H9 (cell line): ENCODE results near the gene IDUA. TPM values are rescaled to one million over a fixed set of nuclear protein-coding genes. Genes with fewer than 3 reads are reported as not detected.

Experiments
- DNase-seq: peaks from one replicate; pipeline ENCODE4 v3.0.0-alpha.2; 2017
- H2AFZ ChIP-seq: one replicate; pipeline ENCODE4 v1.6.1; 2013; ENCODE audit warnings: mild to moderate bottlenecking, low read length, control low read depth, moderate library complexity
- H2AK5ac ChIP-seq: 2 replicates; pipeline ENCODE4 v1.6.1; 2013; ENCODE audit warnings: low read length, control low read depth, mixed read lengths; ENCODE audit not compliant: insufficient read length
- H2BK120ac ChIP-seq: one replicate; pipeline ENCODE4 v1.6.1; 2013; ENCODE audit warnings: low read depth, mild to moderate bottlenecking, low read length, control low read depth, inconsistent platforms; ENCODE audit not compliant: poor library complexity, severe bottlenecking
- H2BK12ac ChIP-seq: 2 replicates; pipeline ENCODE4 v1.6.1; 2013; ENCODE audit warnings: low read length, control low read depth, mixed read lengths, low read depth; ENCODE audit not compliant: insufficient read length
- H2BK15ac ChIP-seq: 2 replicates; pipeline ENCODE4 v1.6.1; 2013; ENCODE audit warnings: low read depth, low read length, control low read depth
- H2BK20ac ChIP-seq: one replicate; pipeline ENCODE4 v1.6.1; 2013; ENCODE audit warnings: low read depth, mild to moderate bottlenecking, low read length, control low read depth, inconsistent platforms; ENCODE audit not compliant: poor library complexity, severe bottlenecking
- H2BK5ac ChIP-seq: 2 replicates; pipeline ENCODE4 v1.6.1; 2013; ENCODE audit warnings: low read length, control low read depth, mixed read lengths; ENCODE audit not compliant: insufficient read length
- H3K14ac ChIP-seq: 2 replicates; pipeline ENCODE4 v1.6.1; 2013; ENCODE audit warnings: low read length, control low read depth; ENCODE audit not compliant: insufficient read depth
- H3K18ac ChIP-seq: 2 replicates; pipeline ENCODE4 v1.6.1; 2013; ENCODE audit warnings: low read depth, mild to moderate bottlenecking, mixed read lengths, low read length, control low read depth; ENCODE audit not compliant: insufficient read length
- H3K23ac ChIP-seq: 2 replicates; pipeline ENCODE4 v1.6.1; 2013; ENCODE audit warnings: low read length, control low read depth, mixed read lengths, low read depth; ENCODE audit not compliant: insufficient read length
- H3K23me2 ChIP-seq: 2 replicates; pipeline ENCODE4 v1.6.1; 2013; ENCODE audit warnings: low read depth, mild to moderate bottlenecking, mixed read lengths, low read length, control low read depth; ENCODE audit not compliant: insufficient read length, poor library complexity, severe bottlenecking
- H3K27ac ChIP-seq: 2 replicates; pipeline ENCODE4 v1.5.1; 2013; ENCODE audit warnings: low read length, control low read depth, mixed read lengths, low read depth; ENCODE audit not compliant: insufficient read length
- H3K27me3 ChIP-seq: 2 replicates; pipeline ENCODE4 v1.6.1; 2013; ENCODE audit warnings: low read length, control low read depth, inconsistent platforms; ENCODE audit not compliant: insufficient read depth
- H3K4ac ChIP-seq: 2 replicates; pipeline ENCODE4 v1.6.1; 2013; ENCODE audit warnings: low read depth, mild to moderate bottlenecking, control low read depth, inconsistent platforms, low read length, moderate library complexity
- H3K4me1 ChIP-seq: 2 replicates; pipeline ENCODE4 v1.6.1; 2013; ENCODE audit warnings: low read length, control low read depth, inconsistent platforms; ENCODE audit not compliant: insufficient read depth
- H3K4me2 ChIP-seq: 2 replicates; pipeline ENCODE4 v1.6.1; 2013; ENCODE audit warnings: low read length, control low read depth, mixed read lengths; ENCODE audit not compliant: insufficient read length, insufficient read depth
- H3K56ac ChIP-seq: 2 replicates; pipeline ENCODE4 v1.6.1; 2013; ENCODE audit warnings: low read depth, mild to moderate bottlenecking, mixed read lengths, low read length, control low read depth; ENCODE audit not compliant: insufficient read length
- H3K79me1 ChIP-seq: 2 replicates; pipeline ENCODE4 v1.6.1; 2013; ENCODE audit warnings: low read depth, mild to moderate bottlenecking, moderate library complexity, low read length, control low read depth, inconsistent platforms; ENCODE audit not compliant: insufficient read depth, poor library complexity, severe bottlenecking
- H3K79me2 ChIP-seq: 2 replicates; pipeline ENCODE4 v1.6.1; 2013; ENCODE audit warnings: low read length, control low read depth, inconsistent platforms; ENCODE audit not compliant: insufficient read depth
- H3K9ac ChIP-seq: 2 replicates; pipeline ENCODE4 v1.6.1; 2013; ENCODE audit warnings: low read length, control low read depth, mixed read lengths; ENCODE audit not compliant: insufficient read length; ENCODE audit errors: extremely low read depth
- H3K9me3 ChIP-seq: one replicate; pipeline ENCODE4 v1.6.1; 2013; ENCODE audit warnings: low read depth, low read length, inconsistent platforms; ENCODE audit not compliant: control insufficient read depth
- H3T11ph ChIP-seq: one replicate; pipeline ENCODE4 v1.6.1; 2013; ENCODE audit warnings: mild to moderate bottlenecking, low read length, control low read depth, inconsistent platforms
- H4K20me1 ChIP-seq: one replicate; pipeline ENCODE4 v1.6.1; 2013; ENCODE audit not compliant: control insufficient read depth, insufficient read length, insufficient read depth
- H4K5ac ChIP-seq: 2 replicates; pipeline ENCODE4 v1.6.1; 2013; ENCODE audit warnings: low read depth, mild to moderate bottlenecking, mixed read lengths, low read length, control low read depth; ENCODE audit not compliant: insufficient read length
- H4K8ac ChIP-seq: replicated peaks from 2 replicates; pipeline ENCODE4 v1.6.1; 2013; ENCODE audit warnings: low read length, control low read depth, mixed read lengths, low read depth; ENCODE audit not compliant: insufficient read length
- H4K91ac ChIP-seq: 2 replicates; pipeline ENCODE4 v1.6.1; 2013; ENCODE audit warnings: low read depth, mild to moderate bottlenecking, moderate library complexity, mixed read lengths, low read length, control low read depth; ENCODE audit not compliant: insufficient read length
- H3K27ac Mint-ChIP-seq, 3 experiments: 2 replicates in 2 of 3; 3 replicates in 1 of 3; pipeline ENCODE4 v1.8.0; 2020 to 2021; ENCODE audit warnings: mixed read lengths in 3 of 3, mild to moderate bottlenecking in 1 of 3, moderate library complexity in 1 of 3
- H3K27me3 Mint-ChIP-seq: 2 replicates; pipeline ENCODE4 v1.8.0; 2021; ENCODE audit warnings: low read depth, mild to moderate bottlenecking, moderate library complexity, mixed read lengths
- H3K36me3 Mint-ChIP-seq, 3 experiments: 2 replicates in 2 of 3; 3 replicates in 1 of 3; pipeline ENCODE4 v1.8.0; 2020 to 2021; ENCODE audit warnings: low read depth in 3 of 3, mixed read lengths in 3 of 3; ENCODE audit not compliant: insufficient read depth in 1 of 3
- H3K4me1 Mint-ChIP-seq, 2 experiments: 2 replicates each; pipeline ENCODE4 v1.8.0; 2020; ENCODE audit warnings: mixed read lengths in 2 of 2
- H3K4me3 Mint-ChIP-seq, 2 experiments: 2 replicates in 1 of 2; 3 replicates in 1 of 2; pipeline ENCODE4 v1.8.0; 2020 to 2021; ENCODE audit warnings: mild to moderate bottlenecking in 2 of 2, mixed read lengths in 2 of 2, moderate library complexity in 1 of 2
- H3K9me3 Mint-ChIP-seq, 2 experiments: 2 replicates in 1 of 2; 3 replicates in 1 of 2; pipeline ENCODE4 v1.8.0; 2020; ENCODE audit warnings: mild to moderate bottlenecking in 2 of 2, mixed read lengths in 2 of 2, moderate library complexity in 1 of 2
- CTCF ChIP-seq: fragments of 200-600 bp; sonication (generic); conservative IDR thresholded peaks from 3 replicates; pipeline ENCODE4 v1.8.0; 2021; ENCODE audit warnings: antibody characterized with exemption, mild to moderate bottlenecking
- WGBS: extraction: QIAGEN DNeasy Blood & Tissue Kit; methylation state at CpG from one replicate; pipeline ENCODE4 v1.1.7; 2013; ENCODE audit warnings: missing lambda C conversion rate, low lambda C conversion rate, mixed read lengths; ENCODE audit not compliant: insufficient read length; ENCODE audit errors: extremely low coverage; 5-methylcytosine and 5-hydroxymethylcytosine counted together
- total RNA-seq: library from RNA; stranded (reverse); gene quantifications from 2 replicates; pipeline ENCODE4 v1.2.1, GENCODE V29; 2021

Gene IDUA
- total RNA-seq, 1 experiment from 2014 or later = 14.5 TPM

- Histone ChIP-seq H3K14ac (no peak overlapping the region), H4K8ac (no peak overlapping the region), H3T11ph (no peak overlapping the region), H3K4me2 (no peak overlapping the region), H3K56ac (no peak overlapping the region), H3K4ac (no peak overlapping the region), H3K79me1 (no peaks in the 10 kb centered on the region), H4K91ac (no peak overlapping the region), H2AFZ (no peak overlapping the region), H2BK15ac (no peak overlapping the region), H4K20me1 (no peaks in the 10 kb centered on the region), H3K79me2 (no peaks in the 10 kb centered on the region), H2BK12ac (no peak overlapping the region), H2BK20ac (no peak overlapping the region), H2BK5ac (no peak overlapping the region), H3K9ac (no peak overlapping the region), H4K5ac (no peak overlapping the region), H3K18ac (no peak overlapping the region), H3K27me3 (no peaks in the 10 kb centered on the region), H3K27ac (no peak overlapping the region), H3K23ac (no peak overlapping the region), H3K9me3 (no peaks in the 10 kb centered on the region), H2BK120ac (no peak overlapping the region), H3K4me1 (no peaks in the 10 kb centered on the region), H3K23me2 (no peaks in the 10 kb centered on the region), H2AK5ac (no peak overlapping the region)
- WGBS = no CpG with 5 or more reads among the region's 17 CpGs
- no peak for DNase-seq
- peaks cover 0 to 5% (median 0%) of the 10 kb centered on the region in 3 experiments; a peak in 1 of 7 replicates for H3K36me3 Mint-ChIP-seq
- no peaks in the 10 kb centered on the region for H3K27me3 Mint-ChIP-seq
- H3K4me3 Mint-ChIP-seq = no peak overlapping the region
- peak overlapping the region in 1 of 3 experiments; percentile 83; a peak in 1 of 7 replicates for H3K27ac Mint-ChIP-seq
- H3K4me1 Mint-ChIP-seq = no peaks in the 10 kb centered on the region
- TF ChIP-seq CTCF = no peak
- H3K9me3 Mint-ChIP-seq = no peaks in the 10 kb centered on the region
Observed at GRCh38 chr4:958314-958665, 28.6 kb upstream of the IDUA start.
